HG03025 (cell line): ENCODE data around the gene NUAK2.
A peak's percentile ranks its signal among the peaks of the same experiment; 100 is the strongest.
"Not testable (repeated sequence)": the region's sequence is repeated elsewhere in the genome, so short reads cannot be mapped to it uniquely, and the experiment has no call there.

Experiments used
- ATAC-seq: cut with Tn5 transposase; IDR thresholded peaks from one replicate; pipeline ENCODE4 v1.9.1; 2021; ENCODE audit warnings: mild to moderate bottlenecking, moderate library complexity; ENCODE audit not compliant: unreplicated experiment, low FRiP score

Gene NUAK2

GRCh38 chr1:205321162-205321958 is at the start of gene NUAK2:
TSS of gene NUAK2 (minus strand) at chr1:205321745. CDS start at chr1:205321628, 117 bp downstream.
- ATAC-seq, result peak; percentile 50

GRCh38 chr1:205370780-205371179 is 49.2 kb upstream of the NUAK2 start:
- ATAC-seq, result no peak

GRCh38 chr1:205369701-205370123 is 48.2 kb upstream of the NUAK2 start:
- no peak for ATAC-seq

- no peak for ATAC-seq
These were observed 46.9 kb upstream of the NUAK2 start for GRCh38 chr1:205368478-205368877.

GRCh38 chr1:205365945-205366463 is 44.5 kb upstream of the NUAK2 start:
- ATAC-seq, result no peak

- ATAC-seq, result not testable (repeated sequence)
These were observed 43.5 kb upstream of the NUAK2 start for GRCh38 chr1:205365086-205365485.

- ATAC-seq, result no peak
These were observed 39.3 kb upstream of the NUAK2 start for GRCh38 chr1:205360891-205361290.

- ATAC-seq, result no peak
These were observed 38.4 kb upstream of the NUAK2 start for GRCh38 chr1:205359771-205360565.

- no peak for ATAC-seq
These were observed 37.0 kb upstream of the NUAK2 start for GRCh38 chr1:205358579-205358978.

- no peak for ATAC-seq
These were observed 36.0 kb upstream of the NUAK2 start for GRCh38 chr1:205357567-205357966.

- no peak for ATAC-seq
These were observed 35.0 kb upstream of the NUAK2 start, which contains the start of gene KLHDC8A for GRCh38 chr1:205356440-205357139. TSS of gene KLHDC8A (minus strand) at chr1:205356922. CDS start at chr1:205343604, 13,318 bp downstream.

- ATAC-seq, result no peak
These were observed 33.5 kb upstream of the NUAK2 start for GRCh38 chr1:205355075-205355453.

- no peak for ATAC-seq
These were observed 32.9 kb upstream of the NUAK2 start for GRCh38 chr1:205354259-205355074.

GRCh38 chr1:205353612-205354011 is 32.1 kb upstream of the NUAK2 start:
- no peak for ATAC-seq

- ATAC-seq, result no peak
These were observed 31.6 kb upstream of the NUAK2 start for GRCh38 chr1:205353191-205353590.

GRCh38 chr1:205351984-205352713 is 30.6 kb upstream of the NUAK2 start:
- ATAC-seq, result no peak

GRCh38 chr1:205350691-205351141 is 29.2 kb upstream of the NUAK2 start:
- no peak for ATAC-seq

- no peak for ATAC-seq
These were observed 28.6 kb upstream of the NUAK2 start for GRCh38 chr1:205350124-205350523.
